Colonic mucosa (tissue), 4 donors: ENCODE results near the gene ETV3L. TPM values are rescaled to one million over a fixed set of nuclear protein-coding genes. Genes with fewer than 3 reads are reported as not detected.
A peak's percentile ranks its signal among the peaks of the same experiment; 100 is the strongest.

Experiments used
- DNase-seq: peaks from one replicate; pipeline ENCODE4 v3.0.0-alpha.2; 2020
- H3K27ac ChIP-seq: fragments of 200-600 bp; one replicate; pipeline ENCODE4 v1.8.0; 2021
- H3K27me3 ChIP-seq: fragments of 200-600 bp; one replicate; pipeline ENCODE4 v1.8.0; 2021
- H3K36me3 ChIP-seq: fragments of 200-600 bp; one replicate; pipeline ENCODE4 v1.8.0; 2021
- H3K4me1 ChIP-seq: fragments of 200-600 bp; one replicate; pipeline ENCODE4 v1.8.0; 2021; ENCODE audit warnings: mild to moderate bottlenecking
- H3K4me3 ChIP-seq: fragments of 200-600 bp; one replicate; pipeline ENCODE4 v1.8.0; 2021
- H3K9ac ChIP-seq, 2 donors: one replicate each; pipeline ENCODE4 v1.7.0; 2013; ENCODE audit warnings: control low read depth in 2 of 2, low read depth in 2 of 2, low read length in 2 of 2
- H3K9me3 ChIP-seq: fragments of 200-600 bp; one replicate; pipeline ENCODE4 v1.8.0; 2021
- intact Hi-C: fragments of 100-400 bp; cut with DNase I; formaldehyde crosslinking; loops from one replicate; pipeline ENCODE4 v1.14.1; 2022
- total RNA-seq, 2 donors: library from RNA; stranded (reverse); fragmentation: NEBNext Ultra II Directional in 1 of 2; extraction: Animal tissue kit (Norgen Biotek cat#: 25700) in 1 of 2; gene quantifications; one replicate each; pipeline ENCODE4 v1.2.1, GENCODE V29; 2021
- TF ChIP-seq, protein P1 (sequence below): fragments of 200-600 bp; IDR thresholded peaks from one replicate; pipeline ENCODE4 v1.8.0; 2022; ENCODE audit warnings: antibody characterized with exemption, mild to moderate bottlenecking
- donor health status: healthy.
- donor health status: DM: no; HTN: no; CAD: no.
- donor health status: DM: no; HTN: no; CAD: no.

ETV3L gene
- total RNA-seq, result not detected

DNA sequence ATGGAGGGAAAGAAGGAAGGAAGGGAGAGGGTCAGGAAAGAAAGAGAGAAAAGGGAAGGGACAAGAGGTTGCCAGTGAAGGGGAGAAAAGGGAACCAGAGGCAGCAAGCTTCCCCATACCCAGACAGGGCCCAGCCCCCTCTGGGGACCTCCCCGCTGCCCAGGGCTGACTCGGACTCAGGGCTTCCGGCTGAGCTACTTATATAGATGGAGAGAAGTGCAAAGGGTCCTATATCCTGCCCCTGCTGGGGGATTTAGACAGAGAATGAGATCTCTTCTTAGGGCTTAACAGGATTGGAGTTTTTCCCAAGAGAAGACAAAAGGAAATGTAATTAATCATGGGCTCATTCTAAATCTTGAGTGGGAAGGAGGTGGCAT is at the start of gene ETV3L:
TSS of gene ETV3L (minus strand) at position 176 of the 377 bp plus-strand sequence. CDS start 285 bp downstream, outside the sequence.
- Histone ChIP-seq H3K36me3 (no peaks in the 10 kb centered on the region), H3K4me3 (no peak within 1 kb of the TSS), H3K4me1 (no peaks in the 10 kb centered on the region), H3K27me3 (no peaks in the 10 kb centered on the region), H3K27ac (no peak within 1 kb of the TSS), H3K9ac (no peak within 1 kb of the TSS), H3K9me3 (no peaks in the 10 kb centered on the region)
- no peak for DNase-seq
- intact Hi-C loops, result no loop called here
- TF ChIP-seq, protein P1, sequence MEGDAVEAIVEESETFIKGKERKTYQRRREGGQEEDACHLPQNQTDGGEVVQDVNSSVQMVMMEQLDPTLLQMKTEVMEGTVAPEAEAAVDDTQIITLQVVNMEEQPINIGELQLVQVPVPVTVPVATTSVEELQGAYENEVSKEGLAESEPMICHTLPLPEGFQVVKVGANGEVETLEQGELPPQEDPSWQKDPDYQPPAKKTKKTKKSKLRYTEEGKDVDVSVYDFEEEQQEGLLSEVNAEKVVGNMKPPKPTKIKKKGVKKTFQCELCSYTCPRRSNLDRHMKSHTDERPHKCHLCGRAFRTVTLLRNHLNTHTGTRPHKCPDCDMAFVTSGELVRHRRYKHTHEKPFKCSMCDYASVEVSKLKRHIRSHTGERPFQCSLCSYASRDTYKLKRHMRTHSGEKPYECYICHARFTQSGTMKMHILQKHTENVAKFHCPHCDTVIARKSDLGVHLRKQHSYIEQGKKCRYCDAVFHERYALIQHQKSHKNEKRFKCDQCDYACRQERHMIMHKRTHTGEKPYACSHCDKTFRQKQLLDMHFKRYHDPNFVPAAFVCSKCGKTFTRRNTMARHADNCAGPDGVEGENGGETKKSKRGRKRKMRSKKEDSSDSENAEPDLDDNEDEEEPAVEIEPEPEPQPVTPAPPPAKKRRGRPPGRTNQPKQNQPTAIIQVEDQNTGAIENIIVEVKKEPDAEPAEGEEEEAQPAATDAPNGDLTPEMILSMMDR, result no peak

DNA sequence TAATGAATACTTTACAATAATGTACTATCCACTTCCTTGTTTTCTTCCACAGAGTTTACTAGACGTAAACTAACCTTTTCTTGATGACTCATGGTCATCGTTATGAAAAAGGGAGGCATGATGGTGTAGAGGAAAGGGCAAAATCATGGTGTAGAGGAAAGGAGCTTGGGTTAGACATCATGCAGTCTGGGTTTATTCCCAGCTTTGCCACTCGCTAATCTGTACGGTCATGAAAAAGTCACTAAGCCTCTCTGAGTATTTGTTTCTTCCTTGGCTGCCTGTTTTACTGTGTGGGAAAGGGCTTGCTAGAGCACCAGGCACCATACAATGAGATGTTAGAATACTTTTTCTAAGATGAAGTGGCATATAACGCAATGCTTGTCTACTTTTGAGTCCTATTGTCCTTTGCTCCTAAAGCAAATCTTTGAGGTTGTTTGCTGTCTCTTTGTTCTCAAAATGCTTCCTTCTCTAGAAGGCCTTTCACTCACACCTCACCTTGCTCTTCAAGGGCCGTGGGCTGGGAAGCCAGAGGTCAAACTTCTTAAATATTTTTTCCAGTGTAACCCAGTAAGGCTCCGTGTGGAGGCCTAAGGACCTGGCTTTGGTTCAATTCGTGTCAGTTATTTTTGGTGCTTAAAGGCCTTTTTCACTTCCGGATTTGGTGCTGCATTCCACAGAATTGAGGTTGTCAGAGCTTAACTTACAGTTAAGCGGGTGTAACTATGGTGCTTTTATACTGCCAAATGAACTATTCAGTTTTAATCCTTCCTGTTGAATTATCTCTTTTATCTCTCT is 48.5 kb upstream of the ETV3L start:
- TF ChIP-seq, protein P1, result no peak
- intact Hi-C loops, result no loop called here
- H3K27ac ChIP-seq, result peak overlapping the region; percentile 0
- H3K27me3 ChIP-seq, result no peaks in the 10 kb centered on the region
- H3K4me3 ChIP-seq, result no peak overlapping the region
- DNase-seq, result no peak
- no peaks in the 10 kb centered on the region for H3K36me3 ChIP-seq
- no peaks in the 10 kb centered on the region for H3K4me1 ChIP-seq
- H3K9ac ChIP-seq, result no peak overlapping the region
- H3K9me3 ChIP-seq, result no peaks in the 10 kb centered on the region

DNA sequence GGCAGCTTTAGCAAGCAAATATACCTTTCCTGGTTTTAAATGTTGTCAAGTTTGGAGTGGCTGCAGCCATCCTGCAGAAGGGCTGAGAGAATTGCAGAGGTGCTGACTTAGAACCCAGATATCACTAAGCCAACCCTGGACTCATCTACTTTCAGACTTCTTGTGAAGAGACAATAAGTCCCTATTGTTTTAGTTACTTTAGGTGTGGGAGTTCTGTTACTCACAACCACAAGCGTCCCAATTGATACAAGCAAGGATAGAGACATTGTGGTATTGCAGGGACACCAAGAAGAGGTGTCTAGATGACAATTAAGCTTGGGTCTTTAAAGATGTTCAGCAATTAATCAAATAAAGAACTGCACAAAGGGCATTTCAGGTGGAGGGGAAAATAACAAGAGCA is 47.4 kb upstream of the ETV3L start:
- DNase-seq, result no peak
- Histone ChIP-seq H3K4me1 (no peaks in the 10 kb centered on the region), H3K27me3 (no peaks in the 10 kb centered on the region), H3K9me3 (no peaks in the 10 kb centered on the region), H3K27ac (no peak overlapping the region), H3K9ac (no peak overlapping the region), H3K4me3 (no peak overlapping the region), H3K36me3 (no peaks in the 10 kb centered on the region)
- intact Hi-C loops, result no loop called here
- TF ChIP-seq, protein P1, result no peak

DNA sequence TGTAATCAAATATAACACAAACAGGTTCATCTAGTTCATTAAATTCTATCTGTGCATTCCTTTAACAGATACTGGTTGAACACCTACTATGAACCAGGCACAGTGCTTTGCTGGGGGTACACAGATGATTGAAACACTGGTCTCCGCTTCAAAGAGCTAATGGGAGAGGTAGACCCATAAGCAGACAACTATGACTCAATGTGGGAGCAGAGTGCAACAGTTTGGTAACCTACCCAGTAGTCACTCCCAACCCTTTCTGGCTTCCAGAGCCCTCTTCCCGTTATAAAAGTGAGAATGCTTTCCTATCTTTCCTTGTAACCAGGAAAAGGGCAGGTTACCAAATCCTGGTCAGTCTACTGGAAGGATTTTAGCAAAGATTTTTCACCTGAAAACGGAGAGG is 46.6 kb upstream of the ETV3L start:
- TF ChIP-seq, protein P1, result no peak
- Histone ChIP-seq H3K4me1 (no peaks in the 10 kb centered on the region), H3K27me3 (no peaks in the 10 kb centered on the region), H3K9me3 (no peaks in the 10 kb centered on the region), H3K36me3 (no peaks in the 10 kb centered on the region), H3K9ac (no peak overlapping the region), H3K4me3 (no peak overlapping the region), H3K27ac (peak overlapping the region; percentile 17)
- intact Hi-C loops, result no loop called here
- DNase-seq, result no peak

DNA sequence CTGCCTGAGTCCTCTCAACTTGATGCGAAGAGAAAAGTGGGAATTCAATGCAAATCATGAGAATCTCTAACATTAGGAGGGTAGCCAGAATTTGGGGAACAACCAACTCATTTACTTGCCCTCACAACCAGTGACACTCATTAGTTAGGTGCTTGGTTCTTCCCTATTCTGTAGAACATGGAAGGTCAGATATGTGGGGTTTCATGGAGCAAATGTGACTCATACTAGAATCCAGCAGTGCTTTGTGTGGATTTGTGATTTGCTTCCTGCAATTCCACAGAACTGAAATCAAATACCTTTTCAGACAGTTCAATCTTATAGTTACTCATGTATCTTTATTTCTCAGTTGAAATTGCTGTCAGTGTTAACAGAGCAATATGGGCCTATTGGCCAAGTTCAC is 45.5 kb upstream of the ETV3L start:
- Histone ChIP-seq H3K9ac (no peak overlapping the region), H3K27ac (no peak overlapping the region), H3K9me3 (no peaks in the 10 kb centered on the region), H3K36me3 (no peaks in the 10 kb centered on the region), H3K4me3 (no peak overlapping the region), H3K27me3 (no peaks in the 10 kb centered on the region), H3K4me1 (no peaks in the 10 kb centered on the region)
- DNase-seq, result no peak
- intact Hi-C loops, result no loop called here
- TF ChIP-seq, protein P1, result no peak
